A673 (cell line): ENCODE measurements around the gene ARHGAP32. TPM values are rescaled to one million over a fixed set of nuclear protein-coding genes. Genes with fewer than 3 reads are reported as not detected.

Source experiments
- BruUV-seq: library from RNA; stranded (reverse); fragments of 400-500 nt; replicated peaks from 2 replicates; lab custom pipeline; 2021; lab: Mats Ljungman, UMichigan
- CTCF ChIA-PET: fragments of 300-600 bp; sonication (Branson Sonifier 250); formaldehyde crosslinking; loops from one replicate; lab custom pipeline; 2022; ENCODE audit warnings: antibody characterized with exemption; lab: Charles Lee
- POLR2A ChIA-PET: fragments of 300-600 bp; sonication (Branson Sonifier 250); formaldehyde crosslinking; loops from one replicate; lab custom pipeline; 2022; ENCODE audit warnings: antibody characterized with exemption; ENCODE audit not compliant: low non-redundant PET; lab: Charles Lee
- DNase-seq: peaks from one replicate; pipeline ENCODE4 v3.0.0-alpha.2; 2015; ENCODE audit warnings: low spot score
- H3K27ac ChIP-seq: fragments of 200-600 bp; sonication (generic); 2 replicates; pipeline ENCODE4 v1.5.1; 2016; ENCODE audit warnings: mixed run types, low read depth, mild to moderate bottlenecking, mixed read lengths, antibody characterized with exemption, low read length; ENCODE audit not compliant: poor library complexity, severe bottlenecking
- H3K27me3 ChIP-seq: fragments of 200-600 bp; sonication (generic); replicated peaks from 2 replicates; pipeline ENCODE4 v1.6.1; 2017; ENCODE audit warnings: mixed run types, low read depth, mild to moderate bottlenecking, mixed read lengths, antibody characterized with exemption, low read length; ENCODE audit not compliant: insufficient read depth, poor library complexity
- H3K36me3 ChIP-seq: fragments of 200-600 bp; sonication (generic); 2 replicates; pipeline ENCODE4 v1.6.1; 2016; ENCODE audit warnings: mixed run types, mild to moderate bottlenecking, mixed read lengths, antibody characterized with exemption, low read length; ENCODE audit not compliant: insufficient read depth, poor library complexity, severe bottlenecking
- H3K4me1 ChIP-seq: fragments of 200-600 bp; sonication (generic); 2 replicates; pipeline ENCODE4 v1.6.1; 2017; ENCODE audit warnings: mixed run types, mild to moderate bottlenecking, mixed read lengths, antibody characterized with exemption, low read length; ENCODE audit not compliant: insufficient read depth, poor library complexity, severe bottlenecking
- H3K4me3 ChIP-seq: fragments of 200-600 bp; sonication (generic); 2 replicates; pipeline ENCODE4 v1.5.1; 2016; ENCODE audit warnings: low read depth, mixed run types, mild to moderate bottlenecking, mixed read lengths, low read length; ENCODE audit not compliant: poor library complexity, severe bottlenecking
- H3K9me3 ChIP-seq: fragments of 200-600 bp; sonication (generic); 2 replicates; pipeline ENCODE4 v1.6.1; 2016; ENCODE audit warnings: mixed run types, low read depth, mild to moderate bottlenecking, mixed read lengths, antibody characterized with exemption, low read length; ENCODE audit not compliant: poor library complexity, severe bottlenecking
- CTCF ChIP-seq: fragments of 300-800, 200-600 bp; sonication (generic); conservative IDR thresholded peaks from 2 replicates; pipeline ENCODE4 v1.5.1; 2017; ENCODE audit warnings: low read depth, mild to moderate bottlenecking, antibody characterized with exemption, low read length, moderate library complexity, mixed read lengths
- EZH2 ChIP-seq: fragments of 200-600 bp; sonication (generic); IDR thresholded peaks from 2 replicates; pipeline ENCODE4 v1.6.1; 2017; ENCODE audit warnings: borderline replicate concordance, low read depth, mild to moderate bottlenecking, mixed read lengths, antibody characterized with exemption, low read length; ENCODE audit not compliant: poor library complexity, severe bottlenecking
- intact Hi-C: fragments of 100-400 bp; cut with micrococcal nuclease; formaldehyde crosslinking; loops from one replicate; pipeline ENCODE4 v1.10.0; 2022; ENCODE audit not compliant: unreplicated experiment
- total RNA-seq: library from RNA; stranded (reverse); gene quantifications from 2 replicates; pipeline ENCODE4 v1.2.3, GENCODE V29; 2021

The ARHGAP32 gene
- total RNA-seq, 1 experiment from 2014 or later: 42.8 TPM

GRCh38 chr11:129117595-129118350 is 74.4 kb downstream of the ARHGAP32 start:
- H3K36me3 ChIP-seq: no peaks in the 10 kb centered on the region
- no peaks in the 10 kb centered on the region for H3K27me3 ChIP-seq
- peak; percentile 87 for DNase-seq
- H3K4me3 ChIP-seq: no peak overlapping the region
- ChIA-PET CTCF (interaction anchor here (1.1 to 1.6 kb wide), 3 partner anchors 211 to 578 kb away, joined by 3 to 10 read pairs (median 4); no protein-coding TSS in a partner anchor), POLR2A (no interaction called here)
- H3K27ac ChIP-seq: no peak overlapping the region
- TF ChIP-seq EZH2: no peak
- TF ChIP-seq CTCF: peak; percentile 98
- intact Hi-C loops: loop anchor here (1.0 to 10.0 kb wide), 5 partner anchors 215 to 634 kb away; no protein-coding TSS in a partner anchor
- H3K4me1 ChIP-seq: no peaks in the 10 kb centered on the region
- no peaks in the 10 kb centered on the region for H3K9me3 ChIP-seq
- BruUV-seq: no TSS peak

- no TSS peak for BruUV-seq
- Histone ChIP-seq H3K36me3 (no peaks in the 10 kb centered on the region), H3K9me3 (no peaks in the 10 kb centered on the region), H3K27ac (no peak overlapping the region), H3K4me3 (no peak overlapping the region), H3K4me1 (no peaks in the 10 kb centered on the region), H3K27me3 (no peaks in the 10 kb centered on the region)
- TF ChIP-seq EZH2 (no peak), CTCF (no peak)
- POLR2A ChIA-PET: no interaction called here
- DNase-seq: no peak
- CTCF ChIA-PET: no interaction called here
- intact Hi-C loops: loop anchor here (5.0 to 10.0 kb wide), 3 partner anchors 234 to 581 kb away; no protein-coding TSS in a partner anchor
Observed at GRCh38 chr11:129115652-129116586, 76.2 kb downstream of the ARHGAP32 start.

- CTCF ChIA-PET: no interaction called here
- intact Hi-C loops: loop anchor here (10.0 kb wide), 1 partner anchor 255 kb away; no protein-coding TSS in a partner anchor
- Histone ChIP-seq H3K4me1 (no peaks in the 10 kb centered on the region), H3K4me3 (no peak overlapping the region), H3K36me3 (no peaks in the 10 kb centered on the region), H3K27me3 (no peaks in the 10 kb centered on the region), H3K27ac (no peak overlapping the region), H3K9me3 (peaks cover 9% of the 10 kb centered on the region)
- POLR2A ChIA-PET: no interaction called here
- BruUV-seq: no TSS peak
- no peak for DNase-seq
- TF ChIP-seq CTCF (no peak), EZH2 (no peak)
Observed at GRCh38 chr11:129109701-129110100, 82.4 kb downstream of the ARHGAP32 start.
